ENCODE data around the gene CENPO.

GRCh38 chr2:24857746-24858145 is 64.5 kb downstream of the CENPO start:
- TF ChIP-seq CTCF (conservative IDR thresholded peaks at IDR 0.05) (no peak), EZH2 (IDR thresholded peaks at IDR 0.05; ENCODE audit: low read depth) (no peak)
